Uterus (tissue), 2 donors: ENCODE data around the gene PHF14.

Source experiments
- CTCF ChIP-seq, 4 experiments: fragments of 200-600 bp in 2 of 4; fragments of 450-650 bp in 2 of 4; sonication (generic) in 2 of 4; IDR thresholded peaks; one replicate each; pipeline ENCODE4 v1.5.1; 2016 to 2019; ENCODE audit warnings: antibody characterized with exemption in 4 of 4, mild to moderate bottlenecking in 2 of 4, moderate library complexity in 1 of 4
- POLR2A ChIP-seq, 2 donors: fragments of 450-650 bp; IDR thresholded peaks; one replicate each; pipeline ENCODE4 v1.6.1; 2016; ENCODE audit warnings: antibody characterized with exemption in 2 of 2, mild to moderate bottlenecking in 1 of 2, moderate library complexity in 1 of 2

GRCh38 chr7:10939911-10940703, 33.6 kb upstream of the PHF14 start:
- no peak for TF ChIP-seq CTCF (IDR thresholded peaks at IDR 0.05)
- peak; percentile 55 to 69 for TF ChIP-seq POLR2A (IDR thresholded peaks at IDR 0.05)
